Lung (tissue), 12 donors: ENCODE data around the gene AKAIN1. TPM values are rescaled to one million over a fixed set of nuclear protein-coding genes. Genes with fewer than 3 reads are reported as not detected.
A peak's percentile ranks its signal among the peaks of the same experiment; 100 is the strongest.

ENCODE experiments used
- ATAC-seq: fragments of 200-7000 bp; cut with Tn5 transposase; one replicate; pipeline ENCODE4 v1.9.1; 2020; ENCODE audit warnings: moderate number of reproducible peaks; ENCODE audit not compliant: insufficient read depth, low FRiP score
- DNase-seq, 3 donors: peaks; one replicate each; pipeline ENCODE4 v3.0.0-alpha.2; 2013 to 2017
- H3K27ac ChIP-seq, 2 donors: one replicate each; pipeline ENCODE4 v1.5.1; 2013; ENCODE audit warnings: mild to moderate bottlenecking in 2 of 2, moderate library complexity in 2 of 2, control low read depth in 1 of 2, inconsistent platforms in 1 of 2, low read depth in 1 of 2, low read length in 1 of 2
- H3K27me3 ChIP-seq, 3 donors: one replicate each; pipeline ENCODE4 v1.5.1; 2013; ENCODE audit warnings: low read length in 2 of 3; ENCODE audit not compliant: control insufficient read depth in 3 of 3, insufficient read depth in 3 of 3
- H3K36me3 ChIP-seq, 4 donors: one replicate each; pipeline ENCODE4 v1.5.1; 2013; ENCODE audit warnings: low read length in 4 of 4, mild to moderate bottlenecking in 1 of 4, moderate library complexity in 1 of 4; ENCODE audit not compliant: control insufficient read depth in 4 of 4, insufficient read depth in 4 of 4
- H3K4me1 ChIP-seq, 5 donors: one replicate each; pipeline ENCODE4 v1.5.1; 2013; ENCODE audit warnings: low read length in 5 of 5, mild to moderate bottlenecking in 2 of 5, moderate library complexity in 1 of 5; ENCODE audit not compliant: control insufficient read depth in 5 of 5, insufficient read depth in 5 of 5
- H3K4me3 ChIP-seq: one replicate; pipeline ENCODE4 v1.5.1; 2013; ENCODE audit warnings: mild to moderate bottlenecking, control low read depth, moderate library complexity
- H3K9ac ChIP-seq, 2 donors: one replicate each; pipeline ENCODE4 v1.5.1; 2013; ENCODE audit warnings: low read length in 2 of 2, control low read depth in 1 of 2; ENCODE audit not compliant: insufficient read depth in 1 of 2
- H3K9me3 ChIP-seq, 4 donors: one replicate each; pipeline ENCODE4 v1.5.1; 2013; ENCODE audit warnings: low read length in 3 of 4, mild to moderate bottlenecking in 1 of 4, moderate library complexity in 1 of 4; ENCODE audit not compliant: control insufficient read depth in 4 of 4, insufficient read depth in 3 of 4
- WGBS, 2 donors: extraction: QIAGEN DNeasy Blood & Tissue Kit; methylation state at CpG; one replicate each; pipeline ENCODE4 v1.1.7; 2013; 5-methylcytosine and 5-hydroxymethylcytosine counted together
- polyA plus RNA-seq, 2 donors: library from polyadenylated mRNA; stranded (reverse); fragments of 200-250 nt; gene quantifications; one replicate each; pipeline ENCODE4 v1.2.1, GENCODE V29; 2013
- total RNA-seq, 2 donors: library from RNA; depleted of rRNA in 1 of 2; stranded (reverse); fragments of >200 nt in 1 of 2; gene quantifications; one replicate each; pipeline ENCODE4 v1.2.1, GENCODE V29; 2014 to 2021
- TF ChIP-seq, protein P1 (sequence below): IDR thresholded peaks from 2 replicates; pipeline ENCODE4 v1.5.1; 2012; ENCODE audit warnings: mild to moderate bottlenecking; ENCODE audit errors: control extremely low read depth, extremely low read depth
- donor health status: control.
- donor health status: control.
- donor health status: Bipolar disorder and iron deficiency.
- donor health status: healthy.
- donor health status: DM: yes; HTN: yes; CAD: no.

AKAIN1 gene
- total and polyA plus RNA-seq, 4 donors = not detected

GRCh38 chr18:5238371-5238976 is 41.4 kb upstream of the AKAIN1 start:
- peak in 1 of 3 donors; percentile 31 for DNase-seq
- peaks cover 0 to 22% (median 4%) of the 10 kb centered on the region in 5 donors for H3K4me1 ChIP-seq
- peaks cover 1 to 22% (median 14%) of the 10 kb centered on the region in 4 donors for H3K36me3 ChIP-seq
- TF ChIP-seq, protein P1, sequence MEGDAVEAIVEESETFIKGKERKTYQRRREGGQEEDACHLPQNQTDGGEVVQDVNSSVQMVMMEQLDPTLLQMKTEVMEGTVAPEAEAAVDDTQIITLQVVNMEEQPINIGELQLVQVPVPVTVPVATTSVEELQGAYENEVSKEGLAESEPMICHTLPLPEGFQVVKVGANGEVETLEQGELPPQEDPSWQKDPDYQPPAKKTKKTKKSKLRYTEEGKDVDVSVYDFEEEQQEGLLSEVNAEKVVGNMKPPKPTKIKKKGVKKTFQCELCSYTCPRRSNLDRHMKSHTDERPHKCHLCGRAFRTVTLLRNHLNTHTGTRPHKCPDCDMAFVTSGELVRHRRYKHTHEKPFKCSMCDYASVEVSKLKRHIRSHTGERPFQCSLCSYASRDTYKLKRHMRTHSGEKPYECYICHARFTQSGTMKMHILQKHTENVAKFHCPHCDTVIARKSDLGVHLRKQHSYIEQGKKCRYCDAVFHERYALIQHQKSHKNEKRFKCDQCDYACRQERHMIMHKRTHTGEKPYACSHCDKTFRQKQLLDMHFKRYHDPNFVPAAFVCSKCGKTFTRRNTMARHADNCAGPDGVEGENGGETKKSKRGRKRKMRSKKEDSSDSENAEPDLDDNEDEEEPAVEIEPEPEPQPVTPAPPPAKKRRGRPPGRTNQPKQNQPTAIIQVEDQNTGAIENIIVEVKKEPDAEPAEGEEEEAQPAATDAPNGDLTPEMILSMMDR = no peak
- 1% methylated on average over 39 of the region's 39 CpGs for WGBS, 2 donors
- ATAC-seq = peak; percentile 23
- peak overlapping the region; percentile 74 to 83 for H3K9ac ChIP-seq
- no peaks in the 10 kb centered on the region for H3K27me3 ChIP-seq
- H3K9me3 ChIP-seq = no peaks in the 10 kb centered on the region
- peak overlapping the region; percentile 92 to 97 for H3K27ac ChIP-seq
- peak overlapping the region; percentile 70 for H3K4me3 ChIP-seq

DNA sequence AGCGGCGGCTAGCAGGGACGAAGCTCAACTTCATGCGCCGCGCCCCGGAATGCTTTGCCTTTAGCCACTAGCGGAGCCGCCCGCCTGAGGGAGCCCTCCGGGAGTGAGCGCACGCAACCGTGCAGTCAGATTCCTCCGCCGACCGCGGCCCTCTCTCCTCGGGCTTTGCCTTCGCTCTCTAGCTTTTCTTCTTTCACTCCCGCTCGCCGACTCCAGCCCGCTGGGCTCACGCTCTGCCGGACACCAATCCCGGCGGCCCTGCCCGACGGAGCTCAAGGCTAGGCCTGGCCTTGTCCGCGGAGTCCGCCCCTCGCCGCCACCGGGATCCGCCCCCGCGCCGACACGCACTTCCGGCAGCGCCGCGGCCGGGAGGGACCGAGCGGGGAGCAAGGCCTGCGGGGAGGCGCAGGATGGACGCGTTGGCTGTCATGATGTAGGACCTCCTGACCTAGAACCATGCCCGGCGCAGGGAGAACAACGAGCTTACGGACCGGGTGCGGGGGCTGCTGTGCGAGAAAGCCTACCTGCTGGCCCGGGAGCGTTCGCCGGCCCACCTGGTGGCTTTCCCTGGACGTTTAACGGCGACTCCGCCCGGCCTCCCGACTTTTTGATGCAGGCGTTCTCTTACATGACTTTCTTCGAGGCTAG is 40.8 kb upstream of the AKAIN1 start:
- peaks cover 0 to 2% (median under 1%) of the 10 kb centered on the region in 4 donors for H3K9me3 ChIP-seq
- DNase-seq (peak; percentile 92 to 96 (median 93)), ATAC-seq (peak; percentile 98)
- peak overlapping the region; percentile 74 to 83 for H3K9ac ChIP-seq
- WGBS, 2 donors = 0% methylated on average over 67 to 71 of the region's 71 CpGs
- no peaks in the 10 kb centered on the region for H3K27me3 ChIP-seq
- H3K4me3 ChIP-seq = peak overlapping the region; percentile 70
- peak overlapping the region; percentile 92 to 97 for H3K27ac ChIP-seq
- H3K4me1 ChIP-seq = peaks cover 0 to 22% (median 4%) of the 10 kb centered on the region in 5 donors
- H3K36me3 ChIP-seq = peaks cover 0 to 22% (median 13%) of the 10 kb centered on the region in 4 donors
- TF ChIP-seq, protein P1 = no peak

- no peak for DNase-seq
These were observed 40.1 kb upstream of the AKAIN1 start for GRCh38 chr18:5237083-5237722.

More at GRCh38 chr18:5237083-5237722, 40.1 kb upstream of the AKAIN1 start:
- Histone ChIP-seq H3K4me3 (peak overlapping the region; percentile 70), H3K9ac (peak overlapping the region; percentile 74 to 81), H3K36me3 (peaks cover 0 to 18% (median 11%) of the 10 kb centered on the region in 4 donors), H3K4me1 (peaks cover 0 to 22% (median 4%) of the 10 kb centered on the region in 5 donors), H3K9me3 (peaks cover 0 to 4% (median under 1%) of the 10 kb centered on the region in 4 donors), H3K27me3 (no peaks in the 10 kb centered on the region), H3K27ac (peak overlapping the region; percentile 92 to 97)
- TF ChIP-seq, protein P1 = no peak
- peak; percentile 50 for ATAC-seq
- WGBS, 2 donors = 2 to 3% methylated on average over 23 of the region's 23 CpGs
